SK-N-SH (cell line): Measurements from ENCODE around the gene ETV6. TPM values are rescaled to one million over a fixed set of nuclear protein-coding genes. Genes with fewer than 3 reads are reported as not detected.

Source experiments
- CTCF ChIA-PET: fragments of 300-600, 350-600 bp; formaldehyde crosslinking; extraction: SDS; loops from one replicate; lab custom pipeline; 2021; lab: Yijun Ruan, JAX
- POLR2A ChIA-PET: fragments of 350-600 bp; sonication (Branson Sonifier 250); formaldehyde crosslinking; extraction: SDS; loops from one replicate; lab custom pipeline; 2020; ENCODE audit warnings: antibody characterized with exemption, inconsistent platforms; lab: Yijun Ruan, JAX
- DNase-seq: peaks from one replicate; pipeline ENCODE4 v3.0.0; 2012
- H2AFZ ChIP-seq: fragments of 200-600 bp; sonication (generic); 2 replicates; pipeline ENCODE4 v1.8.1; 2016; ENCODE audit warnings: antibody characterized with exemption, mild to moderate bottlenecking, low read depth
- H3F3A ChIP-seq: fragments of 200-600 bp; sonication (generic); replicated peaks from 2 replicates; pipeline ENCODE3; 2016; ENCODE audit warnings: antibody characterized with exemption, mild to moderate bottlenecking; ENCODE audit not compliant: insufficient read depth
- H3K27ac ChIP-seq, 2 experiments: fragments of 200-500 bp in 1 of 2; fragments of 200-600 bp in 1 of 2; sonication (Bioruptor generic) in 1 of 2; sonication (generic), shearing (Covaris generic) in 1 of 2; 2 replicates each; pipeline versions ENCODE4 v1.5.1 to v1.6.1; 2014 to 2016; ENCODE audit warnings: low read depth in 2 of 2, inconsistent platforms in 1 of 2, low read length in 1 of 2, mild to moderate bottlenecking in 1 of 2, mixed read lengths in 1 of 2
- H3K27me3 ChIP-seq: fragments of 200-600 bp; sonication (generic), shearing (Covaris generic); 2 replicates; pipeline ENCODE4 v1.6.1; 2016; ENCODE audit warnings: mixed run types; ENCODE audit not compliant: insufficient read depth
- H3K36me3 ChIP-seq, 2 experiments: fragments of 200-500 bp in 1 of 2; fragments of 200-600 bp in 1 of 2; sonication (Bioruptor generic) in 1 of 2; sonication (generic) in 1 of 2; replicated peaks in 1 of 2; 2 replicates each; pipeline versions ENCODE3 to v1.5.1; 2014 to 2016; ENCODE audit warnings: low read length in 1 of 2, mild to moderate bottlenecking in 1 of 2; ENCODE audit not compliant: insufficient read depth in 2 of 2, control insufficient read depth in 1 of 2
- H3K4me1 ChIP-seq, 2 experiments: fragments of 200-500 bp in 1 of 2; fragments of 200-600 bp in 1 of 2; sonication (Bioruptor generic) in 1 of 2; sonication (generic), shearing (Covaris generic) in 1 of 2; 2 replicates each; pipeline versions ENCODE4 v1.5.1 to v1.6.1; 2014 to 2016; ENCODE audit warnings: low read depth in 1 of 2, low read length in 1 of 2, mixed run types in 1 of 2; ENCODE audit not compliant: insufficient read depth in 2 of 2, control insufficient read depth in 1 of 2
- H3K4me2 ChIP-seq: fragments of 200-600 bp; sonication (generic), shearing (Covaris generic); 2 replicates; pipeline ENCODE4 v1.6.1; 2017; ENCODE audit warnings: mixed run types
- H3K4me3 ChIP-seq, 2 experiments: fragments of 200-500 bp in 1 of 2; fragments of 200-600 bp in 1 of 2; sonication (Bioruptor generic) in 1 of 2; sonication (generic), shearing (Covaris generic) in 1 of 2; 2 replicates each; pipeline versions ENCODE4 v1.5.1 to v1.8.1; 2014 to 2016; ENCODE audit warnings: low read depth in 2 of 2, inconsistent platforms in 1 of 2, low read length in 1 of 2, mild to moderate bottlenecking in 1 of 2, mixed read lengths in 1 of 2, moderate library complexity in 1 of 2
- H3K79me2 ChIP-seq: fragments of 200-600 bp; sonication (generic); 2 replicates; pipeline ENCODE4 v1.8.1; 2017; ENCODE audit warnings: mild to moderate bottlenecking; ENCODE audit not compliant: insufficient read depth
- H3K9ac ChIP-seq: fragments of 200-600 bp; sonication (generic); 2 replicates; pipeline ENCODE4 v1.6.1; 2017; ENCODE audit warnings: mixed run types
- H3K9me2 ChIP-seq: fragments of 200-600 bp; sonication (generic); 2 replicates; pipeline ENCODE4 v1.6.1; 2017; ENCODE audit warnings: mixed run types
- H3K9me3 ChIP-seq: fragments of 200-600 bp; sonication (generic); 2 replicates; pipeline ENCODE4 v1.6.1; 2017; ENCODE audit warnings: mixed run types, mild to moderate bottlenecking, moderate library complexity
- H4K20me1 ChIP-seq: fragments of 200-600 bp; sonication (generic); 2 replicates; pipeline ENCODE4 v1.6.1; 2017; ENCODE audit warnings: mild to moderate bottlenecking, mixed run types; ENCODE audit not compliant: insufficient read depth
- CTCF ChIP-seq: fragments of 200-600 bp; sonication (generic); IDR thresholded peaks from 2 replicates; pipeline ENCODE4 v1.6.1; 2017; ENCODE audit warnings: antibody characterized with exemption, mild to moderate bottlenecking, moderate library complexity
- EP300 ChIP-seq, 2 experiments: IDR thresholded peaks; 2 replicates each; pipeline versions ENCODE4 v1.4.0 to v1.6.1; 2012; ENCODE audit warnings: borderline replicate concordance in 1 of 2, low read depth in 1 of 2, low read length in 1 of 2
- FOSL2 ChIP-seq: IDR thresholded peaks from 2 replicates; pipeline ENCODE4 v1.4.0; 2012; ENCODE audit warnings: low read depth, mild to moderate bottlenecking, moderate library complexity, borderline replicate concordance
- FOXJ3 ChIP-seq: sonication (generic); formaldehyde crosslinking; IDR thresholded peaks from 2 replicates; pipeline ENCODE4 v1.5.1; 2020; ENCODE audit warnings: mild to moderate bottlenecking, missing genetic modification reagents
- MEF2A ChIP-seq: IDR thresholded peaks from 2 replicates; pipeline ENCODE4 v1.4.0; 2012; ENCODE audit warnings: low read depth, borderline replicate concordance
- MXI1 ChIP-seq: IDR thresholded peaks from 2 replicates; pipeline ENCODE4 v1.6.1; 2012; ENCODE audit warnings: mild to moderate bottlenecking, low read depth, low read length, improper control_type of control experiment
- PBX3 ChIP-seq: IDR thresholded peaks from 2 replicates; pipeline ENCODE4; 2012
- POLR2AphosphoS5 ChIP-seq: IDR thresholded peaks from 2 replicates; pipeline ENCODE4 v1.6.1; 2012; ENCODE audit warnings: low read depth, low read length
- RCOR1 ChIP-seq: fragments of 150-350 bp; IDR thresholded peaks from 2 replicates; pipeline ENCODE4 v1.6.1; 2017; ENCODE audit warnings: antibody characterized with exemption, low read length
- REST ChIP-seq: IDR thresholded peaks from 2 replicates; pipeline ENCODE4 v1.6.1; 2012; ENCODE audit warnings: mild to moderate bottlenecking, low read depth, low read length, moderate library complexity
- RXRA ChIP-seq: IDR thresholded peaks from 2 replicates; pipeline ENCODE4 v1.4.0; 2012; ENCODE audit warnings: low read depth, mild to moderate bottlenecking, borderline replicate concordance
- SMC3 ChIP-seq: IDR thresholded peaks from 2 replicates; pipeline ENCODE4 v1.6.1; 2012; ENCODE audit warnings: low read depth, low read length, improper control_type of control experiment
- TEAD4 ChIP-seq: IDR thresholded peaks from 2 replicates; pipeline ENCODE4 v1.4.0; 2012; ENCODE audit warnings: mild to moderate bottlenecking, borderline replicate concordance; ENCODE audit not compliant: insufficient read depth
- WGBS: methylation state at CpG from one replicate; pipeline ENCODE4 v1.1.6; 2017; ENCODE audit warnings: low lambda C conversion rate; 5-methylcytosine and 5-hydroxymethylcytosine counted together
- polyA plus RNA-seq, 3 experiments: library from polyadenylated mRNA; depleted of rRNA; stranded (reverse); fragments of >200 nt; gene quantifications; 2 replicates each; pipeline ENCODE4 v1.2.3, GENCODE V29; 2012
- TF ChIP-seq, protein P1 (sequence below): fragments of 150-350 bp; IDR thresholded peaks from 2 replicates; pipeline ENCODE4 v1.6.1; 2017; ENCODE audit warnings: antibody characterized with exemption, low read length, low read depth, borderline replicate concordance

The ETV6 gene
- polyA plus RNA-seq, 1 of the 3 experiments (the other 2 are of a cell fraction): 4.0 TPM

DNA sequence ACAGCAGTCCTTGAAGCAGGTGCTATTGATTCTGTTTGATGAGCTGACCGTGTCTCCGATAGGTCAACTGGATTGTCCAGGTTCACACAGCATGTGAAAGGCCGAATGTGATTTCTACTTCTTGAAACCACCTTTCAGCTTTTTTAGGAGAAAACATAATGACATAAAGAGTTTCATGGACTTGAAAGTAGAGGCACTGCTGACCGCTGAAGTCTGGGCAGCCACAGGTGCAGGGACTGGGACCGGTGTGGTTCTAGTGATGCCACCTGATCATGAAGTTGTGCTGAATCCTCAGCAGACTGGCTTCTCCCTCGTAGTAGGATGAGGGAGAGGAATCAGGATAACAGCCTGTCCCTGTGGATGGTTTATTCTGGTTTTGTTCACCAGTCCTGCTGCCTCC, 108.1 kb downstream of the ETV6 start (continued):
- no peak for TF ChIP-seq REST
- TF ChIP-seq RXRA: no peak
- TF ChIP-seq MXI1: no peak
- no peak for TF ChIP-seq FOXJ3 (CRISPR knock-in tag)
- no peak for TF ChIP-seq FOSL2
- TF ChIP-seq, all 33 proteins: peak for 0

- peaks cover 6 to 24% of the 10 kb centered on the region in 2 experiments; a peak in 3 of 4 replicates for H3K4me1 ChIP-seq
- POLR2A ChIA-PET: interaction anchor here (1.2 kb wide), 1 partner anchor 24 kb away, joined by 3 read pairs; no protein-coding TSS in a partner anchor
- H4K20me1 ChIP-seq: no peaks in the 10 kb centered on the region
- H3K9ac ChIP-seq: no peak overlapping the region
- H3K4me3 ChIP-seq: no peak overlapping the region
- 95% methylated on average over 4 of the region's 4 CpGs for WGBS
- peaks cover 24% of the 10 kb centered on the region; the same call in 1 of the 2 replicates for H3K79me2 ChIP-seq
- no peak overlapping the region for H3K27ac ChIP-seq
- no peaks in the 10 kb centered on the region for H3K9me3 ChIP-seq
- no peaks in the 10 kb centered on the region for H3K27me3 ChIP-seq
- H3K9me2 ChIP-seq: no peaks in the 10 kb centered on the region
- H3K4me2 ChIP-seq: no peak overlapping the region
- peaks cover 5% of the 10 kb centered on the region for H3F3A ChIP-seq
- peaks cover 18 to 25% of the 10 kb centered on the region in 2 experiments for H3K36me3 ChIP-seq
- no peak overlapping the region for H2AFZ ChIP-seq
- CTCF ChIA-PET: interaction anchor here (1.0 to 1.3 kb wide), 3 partner anchors 10 to 275 kb away, joined by 3 to 4 read pairs (median 3); no protein-coding TSS in a partner anchor
- TF ChIP-seq EP300 (IDR thresholded peaks at IDR 0.05; ENCODE audit: borderline replicate concordance in 1 of 2, low read depth in 1 of 2, low read length in 1 of 2): no peak
- no peak for TF ChIP-seq RXRA
- TF ChIP-seq RCOR1: no peak
- TF ChIP-seq MEF2A: no peak
- no peak for TF ChIP-seq CTCF
- TF ChIP-seq TEAD4: no peak
- TF ChIP-seq SMC3: no peak
- TF ChIP-seq PBX3: no peak
- TF ChIP-seq, protein P1, sequence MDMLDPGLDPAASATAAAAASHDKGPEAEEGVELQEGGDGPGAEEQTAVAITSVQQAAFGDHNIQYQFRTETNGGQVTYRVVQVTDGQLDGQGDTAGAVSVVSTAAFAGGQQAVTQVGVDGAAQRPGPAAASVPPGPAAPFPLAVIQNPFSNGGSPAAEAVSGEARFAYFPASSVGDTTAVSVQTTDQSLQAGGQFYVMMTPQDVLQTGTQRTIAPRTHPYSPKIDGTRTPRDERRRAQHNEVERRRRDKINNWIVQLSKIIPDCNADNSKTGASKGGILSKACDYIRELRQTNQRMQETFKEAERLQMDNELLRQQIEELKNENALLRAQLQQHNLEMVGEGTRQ: no peak
- no peak for TF ChIP-seq POLR2AphosphoS5
- TF ChIP-seq MXI1: no peak
- no peak for DNase-seq
Measured at GRCh38 chr12:11758087-11758486, 108.6 kb downstream of the ETV6 start.
